Endothelial cell of umbilical vein (primary cell): ENCODE data around the gene PRKCB. TPM values are rescaled to one million over a fixed set of nuclear protein-coding genes. Genes with fewer than 3 reads are reported as not detected.

ENCODE experiments used
- BruUV-seq: library from RNA; stranded (reverse); fragments of 400-500 nt; replicated peaks from 2 replicates; lab custom pipeline; 2021; lab: Mats Ljungman, UMichigan
- CTCF ChIA-PET: fragments of 300-600, 350-600 bp; sonication (Branson Sonifier 250); formaldehyde crosslinking; loops from one replicate; lab custom pipeline; 2021; ENCODE audit warnings: antibody characterized with exemption, inconsistent platforms; lab: Charles Lee
- POLR2A ChIA-PET: fragments of 300-600, 350-600 bp; sonication (Branson Sonifier 250); formaldehyde crosslinking; loops from one replicate; lab custom pipeline; 2021; ENCODE audit warnings: antibody characterized with exemption, inconsistent platforms; lab: Charles Lee
- DNase-seq: peaks from one replicate; pipeline ENCODE4 v3.0.0-alpha.2; 2011; ENCODE audit warnings: low read depth, low spot score
- FAIRE-seq: peaks from 2 replicates; lab custom pipeline; 2011; peaks lifted over from hg19 to GRCh38; lab: Jason Lieb, UNC
- H2AFZ ChIP-seq: 2 replicates; pipeline ENCODE4 v1.6.0; 2012; ENCODE audit warnings: low read depth, low read length, control low read depth, inconsistent platforms
- H3K27ac ChIP-seq: 2 replicates; pipeline ENCODE4 v1.5.1; 2011; ENCODE audit warnings: low read depth, mild to moderate bottlenecking, control low read depth, low read length, moderate library complexity; ENCODE audit not compliant: insufficient read depth
- H3K27me3 ChIP-seq, 2 experiments: 2 replicates each; pipeline versions ENCODE4 v1.6.0 to v1.6.1; 2011; ENCODE audit warnings: low read length in 2 of 2, mixed read lengths in 1 of 2; ENCODE audit not compliant: control insufficient read depth in 2 of 2, insufficient read depth in 2 of 2
- H3K36me3 ChIP-seq, 2 experiments: 2 replicates in 1 of 2; 3 replicates in 1 of 2; pipeline ENCODE4 v1.5.1; 2011; ENCODE audit warnings: low read length in 2 of 2, mild to moderate bottlenecking in 1 of 2, moderate library complexity in 1 of 2; ENCODE audit not compliant: control insufficient read depth in 2 of 2, insufficient read depth in 2 of 2; ENCODE audit errors: extremely low read depth in 1 of 2
- H3K4me1 ChIP-seq: 3 replicates; pipeline ENCODE4 v1.5.1; 2011; ENCODE audit warnings: mild to moderate bottlenecking, low read length; ENCODE audit not compliant: control insufficient read depth, insufficient read depth; ENCODE audit errors: extremely low read depth
- H3K4me2 ChIP-seq: 2 replicates; pipeline ENCODE4 v1.6.1; 2011; ENCODE audit warnings: low read length, control low read depth, mixed read lengths; ENCODE audit not compliant: insufficient read depth
- H3K4me3 ChIP-seq, 3 experiments: fragments of 200-600 bp in 1 of 3; sonication (generic), shearing (Covaris generic) in 1 of 3; replicated peaks in 1 of 3; 2 replicates each; pipeline ENCODE4 v1.5.1; 2011 to 2016; ENCODE audit warnings: control low read depth in 3 of 3, low read length in 3 of 3, mild to moderate bottlenecking in 2 of 3, inconsistent platforms in 1 of 3, low read depth in 1 of 3, moderate library complexity in 1 of 3; ENCODE audit not compliant: insufficient read depth in 1 of 3
- H3K79me2 ChIP-seq: 2 replicates; pipeline ENCODE4 v1.6.0; 2012; ENCODE audit warnings: low read length, inconsistent platforms; ENCODE audit not compliant: control insufficient read depth, insufficient read depth
- H3K9ac ChIP-seq: replicated peaks from 2 replicates; pipeline ENCODE3; 2011; ENCODE audit warnings: low read length, control low read depth; ENCODE audit not compliant: insufficient read depth; ENCODE audit errors: extremely low read depth
- H3K9me1 ChIP-seq: replicated peaks from 3 replicates; pipeline ENCODE4 v1.6.0; 2011; ENCODE audit warnings: mild to moderate bottlenecking, low read length; ENCODE audit not compliant: control insufficient read depth, insufficient read depth; ENCODE audit errors: extremely low read depth
- H3K9me3 ChIP-seq: replicated peaks from 2 replicates; pipeline ENCODE4 v1.5.1; 2012; ENCODE audit warnings: low read length, inconsistent platforms; ENCODE audit not compliant: control insufficient read depth, insufficient read depth
- H4K20me1 ChIP-seq: replicated peaks from 2 replicates; pipeline ENCODE3; 2011; ENCODE audit warnings: mild to moderate bottlenecking, low read length; ENCODE audit not compliant: control insufficient read depth, insufficient read depth; ENCODE audit errors: extremely low read depth
- CTCF ChIP-seq, 2 donors: IDR thresholded peaks; 1 replicate in 1 of 2; 2 replicates in 1 of 2; pipeline ENCODE4 v1.5.1; 2011; ENCODE audit warnings: low read length in 2 of 2, mild to moderate bottlenecking in 2 of 2, moderate library complexity in 2 of 2, control low read depth in 1 of 2, inconsistent platforms in 1 of 2, low read depth in 1 of 2; ENCODE audit not compliant: insufficient read depth in 1 of 2; ENCODE audit errors: extremely low read depth in 1 of 2
- EZH2 ChIP-seq: IDR thresholded peaks from 2 replicates; pipeline ENCODE4 v1.6.1; 2012; ENCODE audit warnings: borderline replicate concordance, low read depth, mild to moderate bottlenecking, moderate library complexity, low read length, inconsistent platforms; ENCODE audit not compliant: severe bottlenecking
- FOS ChIP-seq: IDR thresholded peaks from 2 replicates; pipeline ENCODE4 v1.6.1; 2011; ENCODE audit warnings: mild to moderate bottlenecking, low read length, moderate library complexity, borderline replicate concordance; ENCODE audit not compliant: insufficient read depth
- GATA2 ChIP-seq: IDR thresholded peaks from 2 replicates; pipeline ENCODE4 v1.7.0; 2011; ENCODE audit warnings: low read depth, mild to moderate bottlenecking, moderate library complexity, mixed read lengths, low read length; ENCODE audit not compliant: insufficient read length, insufficient read depth
- JUN ChIP-seq: IDR thresholded peaks from 2 replicates; pipeline ENCODE4 v1.6.1; 2011; ENCODE audit warnings: borderline replicate concordance, low read depth; ENCODE audit not compliant: insufficient read length, insufficient read depth
- MYC ChIP-seq: IDR thresholded peaks from one replicate; pipeline ENCODE4 v1.6.1; 2011; ENCODE audit warnings: mild to moderate bottlenecking, low read depth, low read length
- POLR2A ChIP-seq: IDR thresholded peaks from 2 replicates; pipeline ENCODE4 v1.6.1; 2012; ENCODE audit warnings: low read depth, mild to moderate bottlenecking, control low read depth, low read length
- POLR2AphosphoS5 ChIP-seq: IDR thresholded peaks from 2 replicates; pipeline ENCODE4 v1.6.1; 2012; ENCODE audit warnings: low read depth, mild to moderate bottlenecking, control low read depth, low read length, moderate library complexity; ENCODE audit not compliant: insufficient read depth
- dilution Hi-C: fragments of 300-500 bp; cut with MboI; formaldehyde crosslinking; loops from one replicate; pipeline ENCODE4 v1.15.0; 2019; ENCODE audit warnings: low sequenced_read_pairs; ENCODE audit not compliant: extremely low pct_ligation_motif_present
- intact Hi-C: fragments of 100-400 bp; cut with micrococcal nuclease; formaldehyde crosslinking; loops from one replicate; pipeline ENCODE4 v1.10.0; 2022
- polyA plus RNA-seq, 4 experiments: library from polyadenylated mRNA; depleted of rRNA in 3 of 4; stranded (reverse) in 3 of 4; unstranded in 1 of 4; fragments of >200 nt; gene quantifications; 2 replicates each; pipeline versions ENCODE4 v1.2.1 to v1.2.3, GENCODE V29; 2011 to 2012; ENCODE audit warnings: missing spikeins in 1 of 4
- total RNA-seq: library from RNA; stranded (reverse); gene quantifications from 2 replicates; pipeline ENCODE4 v1.2.3, GENCODE V29; 2021
- TF ChIP-seq, protein P1 (sequence below): IDR thresholded peaks from 2 replicates; pipeline ENCODE4 v1.6.1; 2011; ENCODE audit not compliant: insufficient read depth, insufficient read length

Gene PRKCB
- total and polyA plus RNA-seq, 2 donors (not counting 3 experiments of a cell fraction or from before 2014, with no cell fraction given): 0.01 TPM; not detected in 1

DNA sequence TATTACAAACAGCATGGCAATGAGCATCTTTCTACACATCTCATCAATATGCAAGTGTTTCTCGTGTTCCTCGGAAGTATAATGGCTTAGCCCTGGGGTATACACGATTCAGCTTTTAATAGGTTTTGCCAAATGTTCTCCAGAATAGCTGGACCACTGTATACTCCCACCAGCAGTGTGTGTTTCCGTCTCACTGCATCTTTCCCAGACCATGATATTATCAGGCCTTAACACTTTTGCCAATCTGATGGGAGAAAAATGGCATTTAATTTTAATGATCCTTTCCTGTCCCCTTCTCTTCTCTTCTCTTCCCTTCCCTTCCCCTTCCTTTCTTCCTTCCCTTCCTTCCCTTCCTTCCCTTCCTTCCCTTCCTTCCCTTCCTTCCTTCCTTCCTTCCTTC is 30.8 kb downstream of the PRKCB start:
- Histone ChIP-seq H3K27me3 (no peaks in the 10 kb centered on the region), H3K27ac (no peak overlapping the region), H3K79me2 (no peaks in the 10 kb centered on the region), H3K4me1 (no peaks in the 10 kb centered on the region), H3K9me1 (no peaks in the 10 kb centered on the region), H3K4me3 (no peak overlapping the region), H2AFZ (no peak overlapping the region), H3K4me2 (no peak overlapping the region), H3K9me3 (no peaks in the 10 kb centered on the region), H3K36me3 (no peaks in the 10 kb centered on the region), H4K20me1 (no peaks in the 10 kb centered on the region), H3K9ac (no peak overlapping the region)
- no peak for TF ChIP-seq POLR2AphosphoS5
- TF ChIP-seq JUN: no peak
- TF ChIP-seq, protein P1, sequence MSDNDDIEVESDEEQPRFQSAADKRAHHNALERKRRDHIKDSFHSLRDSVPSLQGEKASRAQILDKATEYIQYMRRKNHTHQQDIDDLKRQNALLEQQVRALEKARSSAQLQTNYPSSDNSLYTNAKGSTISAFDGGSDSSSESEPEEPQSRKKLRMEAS: no peak
- no peak for TF ChIP-seq EZH2
- no peak for TF ChIP-seq FOS
- TF ChIP-seq CTCF (IDR thresholded peaks at IDR 0.05; ENCODE audit: extremely low read depth in 1 of 2, insufficient read depth in 1 of 2, low read depth in 1 of 2, low read length in 2 of 2): no peak
- no peak for TF ChIP-seq POLR2A
- intact Hi-C loops (no loop called here), dilution Hi-C loops (no loop called here)
- ChIA-PET POLR2A (no interaction called here), CTCF (no interaction called here)
- DNase-seq (no peak), FAIRE-seq (no peak)
- no TSS peak for BruUV-seq

- Histone ChIP-seq H3K4me2 (no peak overlapping the region), H3K27ac (no peak overlapping the region), H3K27me3 (no peaks in the 10 kb centered on the region), H3K4me3 (no peak overlapping the region), H2AFZ (no peak overlapping the region), H3K79me2 (no peaks in the 10 kb centered on the region), H4K20me1 (no peaks in the 10 kb centered on the region), H3K36me3 (no peaks in the 10 kb centered on the region), H3K9me3 (no peaks in the 10 kb centered on the region), H3K4me1 (no peaks in the 10 kb centered on the region), H3K9ac (no peak overlapping the region), H3K9me1 (no peaks in the 10 kb centered on the region)
- dilution Hi-C loops: no loop called here
- ChIA-PET POLR2A (no interaction called here), CTCF (no interaction called here)
- TF ChIP-seq CTCF (IDR thresholded peaks at IDR 0.05; ENCODE audit: extremely low read depth in 1 of 2, insufficient read depth in 1 of 2, low read depth in 1 of 2, low read length in 2 of 2) (no peak), GATA2 (no peak), MYC (no peak), FOS (no peak), POLR2A (no peak), JUN (no peak), POLR2AphosphoS5 (no peak), EZH2 (no peak)
- TF ChIP-seq, protein P1: no peak
- no peak for DNase-seq
- intact Hi-C loops: no loop called here
- FAIRE-seq: no peak
- no TSS peak for BruUV-seq
Measured at GRCh38 chr16:23867566-23867965, 31.8 kb downstream of the PRKCB start.
